ENCODE measurements around the gene ERMP1.
A peak's percentile ranks its signal among the peaks of the same experiment; 100 is the strongest.
"Not testable (repeated sequence)": the region's sequence is repeated elsewhere in the genome, so short reads cannot be mapped to it uniquely, and the experiment has no call there.

Gene ERMP1

GRCh38 chr9:5800969-5801738 lies 31.8 kb downstream of the ERMP1 start:
- Histone ChIP-seq H3K4me3 (ENCODE audit: low read depth, low read length) (no peak overlapping the region), H3K27me3 (replicated peaks) (no peaks in the 10 kb centered on the region), H3K27ac (no peak overlapping the region), H3K36me3 (replicated peaks) (no peaks in the 10 kb centered on the region)
- in situ Hi-C loops (cut with HindIII; ENCODE audit: low pct_ligation_motif_present, low sequenced_read_pairs): no loop called here
- no peak for DNase-seq
- TF ChIP-seq CTCF (IDR thresholded peaks at IDR 0.05; ENCODE audit: low read depth, low read length, missing control alignments): no peak

- H3K4me3 ChIP-seq (ENCODE audit: low read depth, low read length); DNase-seq; H3K36me3 ChIP-seq (replicated peaks); H3K27me3 ChIP-seq (replicated peaks); H3K27ac ChIP-seq; in situ Hi-C loops (cut with HindIII; ENCODE audit: low pct_ligation_motif_present, low sequenced_read_pairs): not testable (repeated sequence)
Observed at GRCh38 chr9:5800378-5800777, 32.5 kb downstream of the ERMP1 start.

- no peak overlapping the region for H3K27ac ChIP-seq
- DNase-seq: peak; percentile 27
- in situ Hi-C loops (cut with HindIII; ENCODE audit: low pct_ligation_motif_present, low sequenced_read_pairs): no loop called here
Observed at GRCh38 chr9:5799314-5799713, 33.6 kb downstream of the ERMP1 start.

GRCh38 chr9:5798581-5798980 lies 34.3 kb downstream of the ERMP1 start:
- in situ Hi-C loops (cut with HindIII; ENCODE audit: low pct_ligation_motif_present, low sequenced_read_pairs): no loop called here
- Histone ChIP-seq H3K36me3 (replicated peaks) (no peaks in the 10 kb centered on the region), H3K27me3 (replicated peaks) (no peaks in the 10 kb centered on the region), H3K27ac (no peak overlapping the region), H3K4me3 (ENCODE audit: low read depth, low read length) (no peak overlapping the region)
- DNase-seq: no peak
- no peak for TF ChIP-seq CTCF (IDR thresholded peaks at IDR 0.05; ENCODE audit: low read depth, low read length, missing control alignments)

More at GRCh38 chr9:5799314-5799713, 33.6 kb downstream of the ERMP1 start:
- Histone ChIP-seq H3K27me3 (replicated peaks) (no peaks in the 10 kb centered on the region), H3K36me3 (replicated peaks) (no peaks in the 10 kb centered on the region), H3K4me3 (ENCODE audit: low read depth, low read length) (no peak overlapping the region)
- peak; percentile 88 for TF ChIP-seq CTCF (IDR thresholded peaks at IDR 0.05; ENCODE audit: low read depth, low read length, missing control alignments)

- no peak overlapping the region for H3K4me3 ChIP-seq (ENCODE audit: low read depth, low read length)
- no peak for TF ChIP-seq CTCF (IDR thresholded peaks at IDR 0.05; ENCODE audit: low read depth, low read length, missing control alignments)
- in situ Hi-C loops (cut with HindIII; ENCODE audit: low pct_ligation_motif_present, low sequenced_read_pairs): no loop called here
Observed at GRCh38 chr9:5796298-5796697, 36.6 kb downstream of the ERMP1 start.

GRCh38 chr9:5793812-5794211 lies 39.1 kb downstream of the ERMP1 start:
- no peak overlapping the region for H3K4me3 ChIP-seq (ENCODE audit: low read depth, low read length)
- H3K27ac ChIP-seq: no peak overlapping the region
- in situ Hi-C loops (cut with HindIII; ENCODE audit: low pct_ligation_motif_present, low sequenced_read_pairs): no loop called here
- no peaks in the 10 kb centered on the region for H3K36me3 ChIP-seq (replicated peaks)
- H3K27me3 ChIP-seq (replicated peaks): no peaks in the 10 kb centered on the region
- DNase-seq: no peak
- no peak for TF ChIP-seq CTCF (IDR thresholded peaks at IDR 0.05; ENCODE audit: low read depth, low read length, missing control alignments)

More at GRCh38 chr9:5796298-5796697, 36.6 kb downstream of the ERMP1 start:
- H3K27me3 ChIP-seq (replicated peaks): no peaks in the 10 kb centered on the region
- no peak overlapping the region for H3K27ac ChIP-seq
- no peaks in the 10 kb centered on the region for H3K36me3 ChIP-seq (replicated peaks)
- DNase-seq: no peak
